Transverse colon (tissue), 4 donors: Measurements from ENCODE around the gene FBLN2. TPM values are rescaled to one million over a fixed set of nuclear protein-coding genes. Genes with fewer than 3 reads are reported as not detected.

ENCODE experiments used
- DNase-seq: peaks from one replicate; pipeline ENCODE4 v3.0.0-alpha.2; 2019
- H3K27ac ChIP-seq, 4 donors: fragments of 200-600 bp; sonication (generic); 2 replicates each; pipeline ENCODE4 v1.5.1; 2016 to 2018; ENCODE audit warnings: inconsistent platforms in 4 of 4
- H3K27me3 ChIP-seq: fragments of 200-600 bp; sonication (generic); 2 replicates; pipeline ENCODE4 v1.5.1; 2017; ENCODE audit warnings: inconsistent platforms
- H3K36me3 ChIP-seq, 4 donors: fragments of 200-600 bp; sonication (generic); 2 replicates each; pipeline ENCODE4 v1.5.1; 2017 to 2019; ENCODE audit warnings: inconsistent platforms in 4 of 4
- H3K4me1 ChIP-seq, 4 donors: fragments of 200-600 bp; sonication (generic); 2 replicates each; pipeline ENCODE4 v1.5.1; 2017 to 2020; ENCODE audit warnings: inconsistent platforms in 4 of 4
- H3K4me3 ChIP-seq, 4 donors: fragments of 200-600 bp; sonication (generic); 1 replicate in 1 of 4; 2 replicates in 3 of 4; pipeline versions ENCODE4 v1.5.1 to v1.6.1; 2017 to 2019; ENCODE audit warnings: inconsistent platforms in 4 of 4
- H3K9me3 ChIP-seq, 2 donors: fragments of 200-600 bp; sonication (generic); 2 replicates each; pipeline ENCODE4 v1.5.1; 2017 to 2019; ENCODE audit warnings: inconsistent platforms in 2 of 2
- CTCF ChIP-seq, 5 experiments: fragments of 200-600 bp in 3 of 5; fragments of 450-650 bp in 2 of 5; sonication (generic) in 3 of 5; IDR thresholded peaks; 1 replicate in 2 of 5; 2 replicates in 3 of 5; pipeline ENCODE4 v1.5.1; 2016 to 2017; ENCODE audit warnings: antibody characterized with exemption in 5 of 5, inconsistent platforms in 3 of 5, mild to moderate bottlenecking in 2 of 5, moderate library complexity in 1 of 5
- EP300 ChIP-seq: sonication (generic); formaldehyde crosslinking; IDR thresholded peaks from one replicate; pipeline ENCODE4 v1.6.1; 2017; ENCODE audit warnings: antibody characterized with exemption, low read depth
- POLR2A ChIP-seq: fragments of 450-650 bp; IDR thresholded peaks from one replicate; pipeline ENCODE4 v1.6.1; 2016; ENCODE audit warnings: antibody characterized with exemption, mild to moderate bottlenecking, moderate library complexity
- POLR2AphosphoS5 ChIP-seq, 3 donors: sonication (generic); formaldehyde crosslinking; IDR thresholded peaks; one replicate each; pipeline ENCODE4 v1.6.1; 2016; ENCODE audit warnings: antibody characterized with exemption in 3 of 3
- WGBS, 2 donors: methylation state at CpG; one replicate each; pipeline ENCODE4 v1.1.5; 2018; ENCODE audit warnings: low coverage in 1 of 2; 5-methylcytosine and 5-hydroxymethylcytosine counted together
- in situ Hi-C, 4 donors: fragments of 200-750 bp; cut with MboI; loops; one replicate each; pipeline versions ENCODE4 v1.15.0 to v1.15.1; 2017; ENCODE audit warnings: low sequenced_read_pairs in 3 of 4, low pct_ligation_motif_present in 1 of 4, low pct_unique_long_range_greater_than_20kb in 1 of 4
- intact Hi-C: fragments of 100-400 bp; cut with DNase I; formaldehyde crosslinking; loops from one replicate; pipeline ENCODE4 v1.15.1; 2023; ENCODE audit warnings: low total_unique reads
- total RNA-seq, 4 donors: library from RNA; depleted of rRNA; stranded (reverse); fragments of >200 nt; gene quantifications; one replicate each; pipeline ENCODE4 v1.1.0, GENCODE V29; 2016

FBLN2 gene
- total RNA-seq, 4 donors from 2014 or later: 23.0 to 51.5 (median 31.4) TPM

GRCh38 chr3:13557417-13557816, 8.5 kb downstream of the FBLN2 start:
- no peak for DNase-seq
- Histone ChIP-seq H3K4me1 (no peaks in the 10 kb centered on the region), H3K9me3 (no peaks in the 10 kb centered on the region), H3K4me3 (no peak overlapping the region), H3K27me3 (no peaks in the 10 kb centered on the region), H3K27ac (no peak overlapping the region), H3K36me3 (no peaks in the 10 kb centered on the region)
- no peak for TF ChIP-seq POLR2A
- no peak for TF ChIP-seq POLR2AphosphoS5 (IDR thresholded peaks at IDR 0.05)
- no peak for TF ChIP-seq EP300
- TF ChIP-seq CTCF (IDR thresholded peaks at IDR 0.05): no peak
- WGBS, 2 donors: 46% methylated on average over 5 of the region's 5 CpGs; no CpG with 5 or more reads in 1 of the 2 donors
- in situ Hi-C loops (no loop called here), intact Hi-C loops (no loop called here)

GRCh38 chr3:13557926-13558325, 9.0 kb downstream of the FBLN2 start:
- DNase-seq: no peak
- no peak overlapping the region for H3K4me3 ChIP-seq
- no peak overlapping the region for H3K27ac ChIP-seq
- H3K36me3 ChIP-seq: no peaks in the 10 kb centered on the region
- in situ Hi-C loops: no loop called here
- H3K9me3 ChIP-seq: no peaks in the 10 kb centered on the region
- no peaks in the 10 kb centered on the region for H3K4me1 ChIP-seq
- 89% methylated on average over 10 of the region's 11 CpGs; no CpG with 5 or more reads in 1 of the 2 donors for WGBS, 2 donors
- TF ChIP-seq CTCF (IDR thresholded peaks at IDR 0.05): no peak
- TF ChIP-seq EP300: no peak
- no peak for TF ChIP-seq POLR2AphosphoS5 (IDR thresholded peaks at IDR 0.05)
- TF ChIP-seq POLR2A: no peak
- H3K27me3 ChIP-seq: no peaks in the 10 kb centered on the region
- intact Hi-C loops: no loop called here

- H3K4me3 ChIP-seq: no peak overlapping the region
- H3K27ac ChIP-seq: no peak overlapping the region
- WGBS, 2 donors: 69 to 89% methylated on average over 2 to 3 of the region's 3 CpGs
- in situ Hi-C loops (no loop called here), intact Hi-C loops (no loop called here)
- DNase-seq: no peak
- H3K4me1 ChIP-seq: no peaks in the 10 kb centered on the region
- no peaks in the 10 kb centered on the region for H3K36me3 ChIP-seq
- TF ChIP-seq EP300 (no peak), CTCF (IDR thresholded peaks at IDR 0.05) (no peak), POLR2AphosphoS5 (IDR thresholded peaks at IDR 0.05) (no peak), POLR2A (no peak)
- no peaks in the 10 kb centered on the region for H3K9me3 ChIP-seq
- H3K27me3 ChIP-seq: no peaks in the 10 kb centered on the region
These were observed 9.7 kb downstream of the FBLN2 start for GRCh38 chr3:13558651-13559050.

GRCh38 chr3:13559764-13560525, 11.0 kb downstream of the FBLN2 start:
- in situ Hi-C loops: no loop called here
- no peaks in the 10 kb centered on the region for H3K27me3 ChIP-seq
- 48 to 56% methylated on average over 2 to 12 of the region's 12 CpGs for WGBS, 2 donors
- DNase-seq: no peak
- no peak overlapping the region for H3K4me3 ChIP-seq
- TF ChIP-seq POLR2AphosphoS5 (IDR thresholded peaks at IDR 0.05): no peak
- TF ChIP-seq CTCF (IDR thresholded peaks at IDR 0.05): no peak
- no peak for TF ChIP-seq EP300
- TF ChIP-seq POLR2A: no peak
- intact Hi-C loops: no loop called here
- no peak overlapping the region for H3K27ac ChIP-seq
- H3K4me1 ChIP-seq: no peaks in the 10 kb centered on the region
- H3K36me3 ChIP-seq: no peaks in the 10 kb centered on the region
- no peaks in the 10 kb centered on the region for H3K9me3 ChIP-seq
